ENCODE results near the gene SPECC1. TPM values are rescaled to one million over a fixed set of nuclear protein-coding genes. Genes with fewer than 3 reads are reported as not detected.
"Not testable (repeated sequence)": the region's sequence is repeated elsewhere in the genome, so short reads cannot be mapped to it uniquely, and the experiment has no call there.

The SPECC1 gene
- total RNA-seq, 1 donor from 2014 or later: 83.0 TPM

DNA sequence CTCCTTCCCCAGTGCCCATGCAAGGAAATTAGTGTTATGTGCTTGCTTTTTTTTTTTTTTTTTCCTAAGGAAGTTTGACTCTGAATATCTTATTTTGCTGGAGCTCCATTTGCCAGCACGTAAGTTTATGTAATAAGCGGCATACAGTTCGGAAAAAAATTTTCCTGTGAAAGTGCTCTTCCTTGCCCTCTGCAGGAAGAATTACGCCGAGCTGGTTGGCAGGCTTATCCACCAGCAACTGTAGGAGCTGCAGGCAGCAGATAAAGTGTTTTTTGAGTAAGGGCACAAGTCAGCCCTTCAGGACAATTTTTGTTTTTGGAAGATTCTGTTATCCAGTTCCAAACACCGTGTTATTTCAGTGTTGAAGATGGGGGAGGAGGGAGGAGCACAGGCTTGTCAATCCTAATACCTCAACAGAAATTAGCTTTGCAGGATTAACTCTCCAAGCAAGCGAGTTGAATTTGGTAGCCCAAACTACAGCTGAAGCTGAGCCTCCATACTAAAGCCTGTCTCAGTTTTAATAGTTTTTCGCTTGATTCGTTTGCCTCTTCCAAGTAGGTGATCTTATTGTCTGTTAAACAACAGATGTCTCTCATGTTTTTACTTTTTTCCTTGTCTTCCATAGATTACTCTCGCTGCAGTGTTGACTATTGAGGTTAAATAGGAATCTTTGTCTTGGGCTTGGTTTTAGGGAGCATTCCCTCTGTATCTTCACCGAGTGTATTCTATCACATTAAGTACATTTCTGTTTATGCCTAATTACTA is 1.1 kb downstream of the SPECC1 start:
- no peaks in the 10 kb centered on the region for H4K20me1 ChIP-seq (ENCODE audit: insufficient read depth, low read length)
- peak; percentile 51 for DNase-seq (ENCODE audit: low read depth)
- H3K36me3 ChIP-seq (ENCODE audit: insufficient read depth, low read length): no peaks in the 10 kb centered on the region
- TF ChIP-seq EZH2 (IDR thresholded peaks at IDR 0.05; ENCODE audit: insufficient read depth, low read length): no peak
- TF ChIP-seq, protein P1, sequence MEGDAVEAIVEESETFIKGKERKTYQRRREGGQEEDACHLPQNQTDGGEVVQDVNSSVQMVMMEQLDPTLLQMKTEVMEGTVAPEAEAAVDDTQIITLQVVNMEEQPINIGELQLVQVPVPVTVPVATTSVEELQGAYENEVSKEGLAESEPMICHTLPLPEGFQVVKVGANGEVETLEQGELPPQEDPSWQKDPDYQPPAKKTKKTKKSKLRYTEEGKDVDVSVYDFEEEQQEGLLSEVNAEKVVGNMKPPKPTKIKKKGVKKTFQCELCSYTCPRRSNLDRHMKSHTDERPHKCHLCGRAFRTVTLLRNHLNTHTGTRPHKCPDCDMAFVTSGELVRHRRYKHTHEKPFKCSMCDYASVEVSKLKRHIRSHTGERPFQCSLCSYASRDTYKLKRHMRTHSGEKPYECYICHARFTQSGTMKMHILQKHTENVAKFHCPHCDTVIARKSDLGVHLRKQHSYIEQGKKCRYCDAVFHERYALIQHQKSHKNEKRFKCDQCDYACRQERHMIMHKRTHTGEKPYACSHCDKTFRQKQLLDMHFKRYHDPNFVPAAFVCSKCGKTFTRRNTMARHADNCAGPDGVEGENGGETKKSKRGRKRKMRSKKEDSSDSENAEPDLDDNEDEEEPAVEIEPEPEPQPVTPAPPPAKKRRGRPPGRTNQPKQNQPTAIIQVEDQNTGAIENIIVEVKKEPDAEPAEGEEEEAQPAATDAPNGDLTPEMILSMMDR (IDR thresholded peaks at IDR 0.05; ENCODE audit: insufficient read depth, low read depth, low read length): peak; percentile 32
- Mint-ChIP-seq H3K4me1 (ENCODE audit: low read depth, unreplicated experiment) (no peaks in the 10 kb centered on the region), H3K36me3 (ENCODE audit: low read depth, unreplicated experiment) (no peaks in the 10 kb centered on the region), H3K9me3 (ENCODE audit: unreplicated experiment) (no peaks in the 10 kb centered on the region), H3K27me3 (ENCODE audit: low read depth, unreplicated experiment) (peaks cover 13% of the 10 kb centered on the region), H3K4me3 (ENCODE audit: unreplicated experiment) (peak overlapping the region; percentile 79), H3K27ac (ENCODE audit: unreplicated experiment) (no peak overlapping the region)
- peak overlapping the region; percentile 97 for H3K4me2 ChIP-seq (ENCODE audit: low read length)
- H3K27ac ChIP-seq (ENCODE audit: low read depth, low read length): no peak overlapping the region
- no peaks in the 10 kb centered on the region for H3K79me2 ChIP-seq (ENCODE audit: insufficient read depth, low read length)
- peak overlapping the region; percentile 91 for H2AFZ ChIP-seq (ENCODE audit: low read depth, low read length)
- H3K9ac ChIP-seq (ENCODE audit: low read length): peak overlapping the region; percentile 37
- H3K4me1 ChIP-seq (ENCODE audit: insufficient read depth, low read length): peaks cover 14% of the 10 kb centered on the region
- H3K27me3 ChIP-seq (ENCODE audit: insufficient read depth, low read length): peaks cover 18% of the 10 kb centered on the region
- no peak for FAIRE-seq
- no peaks in the 10 kb centered on the region for H3K9me3 ChIP-seq (ENCODE audit: insufficient read depth, low read depth, low read length)
- peak overlapping the region; percentile 70 for H3K4me3 ChIP-seq (ENCODE audit: insufficient read depth, low read depth, low read length)

DNA sequence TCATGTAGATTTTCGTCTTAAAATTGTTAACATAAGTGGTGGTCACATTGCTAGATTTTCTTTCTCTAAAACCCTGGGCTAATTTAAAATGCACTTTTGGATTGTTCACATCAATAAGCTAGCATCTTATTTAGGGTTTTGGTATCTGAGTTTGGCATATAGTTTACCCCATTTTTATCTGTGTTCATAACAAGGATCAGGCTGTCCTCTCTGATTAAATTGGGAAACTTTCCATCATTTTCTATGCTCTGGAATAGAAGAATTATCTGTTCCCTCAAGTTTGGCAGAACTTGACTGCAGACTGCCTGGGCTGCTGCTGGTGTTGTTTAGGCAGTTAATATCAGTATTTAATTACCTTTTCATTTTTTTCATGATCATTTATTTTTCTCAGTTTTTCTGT is 1.8 kb downstream of the SPECC1 start:
- FAIRE-seq: peak; percentile 20
- no peaks in the 10 kb centered on the region for H4K20me1 ChIP-seq (ENCODE audit: insufficient read depth, low read length)
- H3K9ac ChIP-seq (ENCODE audit: low read length): no peak overlapping the region
- no peak overlapping the region for H3K27ac ChIP-seq (ENCODE audit: low read depth, low read length)
- H2AFZ ChIP-seq (ENCODE audit: low read depth, low read length): no peak overlapping the region
- H3K4me3 Mint-ChIP-seq (ENCODE audit: unreplicated experiment): no peak overlapping the region
- TF ChIP-seq, protein P1 (IDR thresholded peaks at IDR 0.05; ENCODE audit: insufficient read depth, low read depth, low read length): no peak
- no peak for TF ChIP-seq EZH2 (IDR thresholded peaks at IDR 0.05; ENCODE audit: insufficient read depth, low read length)
- H3K4me1 Mint-ChIP-seq (ENCODE audit: low read depth, unreplicated experiment): no peaks in the 10 kb centered on the region
- H3K9me3 ChIP-seq (ENCODE audit: insufficient read depth, low read depth, low read length): no peaks in the 10 kb centered on the region
- DNase-seq (ENCODE audit: low read depth): no peak
- no peaks in the 10 kb centered on the region for H3K36me3 ChIP-seq (ENCODE audit: insufficient read depth, low read length)
- no peaks in the 10 kb centered on the region for H3K36me3 Mint-ChIP-seq (ENCODE audit: low read depth, unreplicated experiment)
- peaks cover 13% of the 10 kb centered on the region for H3K27me3 Mint-ChIP-seq (ENCODE audit: low read depth, unreplicated experiment)
- no peak overlapping the region for H3K4me2 ChIP-seq (ENCODE audit: low read length)
- H3K79me2 ChIP-seq (ENCODE audit: insufficient read depth, low read length): no peaks in the 10 kb centered on the region
- peaks cover 18% of the 10 kb centered on the region for H3K27me3 ChIP-seq (ENCODE audit: insufficient read depth, low read length)
- peaks cover 14% of the 10 kb centered on the region for H3K4me1 ChIP-seq (ENCODE audit: insufficient read depth, low read length)
- H3K9me3 Mint-ChIP-seq (ENCODE audit: unreplicated experiment): no peaks in the 10 kb centered on the region
- no peak overlapping the region for H3K4me3 ChIP-seq (ENCODE audit: insufficient read depth, low read depth, low read length)
- H3K27ac Mint-ChIP-seq (ENCODE audit: unreplicated experiment): no peak overlapping the region

DNA sequence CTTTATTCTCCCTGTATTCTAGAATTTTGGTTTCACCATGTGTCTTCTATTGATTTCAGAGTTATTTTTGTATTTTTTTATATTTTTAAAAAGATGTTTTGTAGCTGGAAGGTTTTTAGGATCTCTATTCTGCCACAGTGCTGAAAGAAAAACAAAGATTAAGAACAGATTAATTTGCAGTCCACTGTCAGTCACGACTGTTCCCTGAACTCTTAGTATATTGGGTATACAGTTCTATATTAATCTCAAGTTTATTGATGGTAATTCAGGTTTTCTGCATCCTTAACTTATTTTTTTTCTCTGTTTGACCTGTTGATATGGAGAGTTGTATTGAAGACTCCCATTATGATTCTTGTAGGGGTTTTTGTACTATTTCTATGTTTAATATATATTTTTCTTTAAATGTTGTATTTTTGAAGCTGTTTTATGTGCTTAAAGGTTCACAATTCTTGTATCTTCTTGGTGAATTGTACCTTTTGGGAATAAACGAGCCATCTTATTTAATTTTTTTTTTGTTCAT is 2.9 kb downstream of the SPECC1 start:
- H3K36me3 Mint-ChIP-seq (ENCODE audit: low read depth, unreplicated experiment): no peaks in the 10 kb centered on the region
- no peaks in the 10 kb centered on the region for H3K9me3 ChIP-seq (ENCODE audit: insufficient read depth, low read depth, low read length)
- no peak overlapping the region for H3K27ac Mint-ChIP-seq (ENCODE audit: unreplicated experiment)
- H3K4me2 ChIP-seq (ENCODE audit: low read length): no peak overlapping the region
- no peak overlapping the region for H2AFZ ChIP-seq (ENCODE audit: low read depth, low read length)
- H3K9ac ChIP-seq (ENCODE audit: low read length): no peak overlapping the region
- H3K27me3 Mint-ChIP-seq (ENCODE audit: low read depth, unreplicated experiment): peaks cover 15% of the 10 kb centered on the region
- FAIRE-seq (no peak), DNase-seq (ENCODE audit: low read depth) (no peak)
- H3K4me3 Mint-ChIP-seq (ENCODE audit: unreplicated experiment): no peak overlapping the region
- H3K27me3 ChIP-seq (ENCODE audit: insufficient read depth, low read length): peaks cover 15% of the 10 kb centered on the region
- no peaks in the 10 kb centered on the region for H3K79me2 ChIP-seq (ENCODE audit: insufficient read depth, low read length)
- no peak overlapping the region for H3K27ac ChIP-seq (ENCODE audit: low read depth, low read length)
- peaks cover 14% of the 10 kb centered on the region for H3K4me1 ChIP-seq (ENCODE audit: insufficient read depth, low read length)
- no peaks in the 10 kb centered on the region for H3K36me3 ChIP-seq (ENCODE audit: insufficient read depth, low read length)
- TF ChIP-seq, protein P1 (IDR thresholded peaks at IDR 0.05; ENCODE audit: insufficient read depth, low read depth, low read length): no peak
- TF ChIP-seq EZH2 (IDR thresholded peaks at IDR 0.05; ENCODE audit: insufficient read depth, low read length): no peak
- H4K20me1 ChIP-seq (ENCODE audit: insufficient read depth, low read length): no peaks in the 10 kb centered on the region
- no peaks in the 10 kb centered on the region for H3K4me1 Mint-ChIP-seq (ENCODE audit: low read depth, unreplicated experiment)
- H3K4me3 ChIP-seq (ENCODE audit: insufficient read depth, low read depth, low read length): no peak overlapping the region
- H3K9me3 Mint-ChIP-seq (ENCODE audit: unreplicated experiment): peaks cover 2% of the 10 kb centered on the region

DNA sequence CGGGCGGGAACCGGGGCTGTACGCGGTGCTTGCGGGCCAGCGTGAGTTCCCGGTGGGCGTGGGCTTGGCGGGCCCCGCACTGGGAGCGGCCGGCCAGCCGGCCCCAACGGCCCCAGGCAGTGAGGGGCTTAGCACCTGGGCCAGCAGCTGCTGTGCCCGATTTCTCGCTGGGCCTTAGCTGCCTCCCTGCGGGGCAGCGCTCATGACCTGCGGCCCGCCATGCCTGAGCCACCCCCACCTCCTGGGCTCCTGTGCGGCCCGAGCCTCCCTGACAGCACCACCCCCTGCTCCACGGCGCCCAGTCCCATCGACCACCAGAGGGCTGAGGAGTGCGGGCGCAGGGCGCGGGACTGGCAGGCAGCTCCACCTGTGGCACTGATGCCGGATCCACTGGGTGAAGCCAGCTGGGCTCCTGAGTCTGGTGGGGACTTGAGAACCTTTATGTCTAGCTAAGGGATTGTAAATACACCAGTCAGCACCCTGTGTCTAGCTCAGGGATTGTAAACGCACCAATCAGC is 7.4 kb downstream of the SPECC1 start:
- H3K9me3 Mint-ChIP-seq (ENCODE audit: unreplicated experiment); H3K4me1 Mint-ChIP-seq (ENCODE audit: low read depth, unreplicated experiment); H3K27me3 ChIP-seq (ENCODE audit: insufficient read depth, low read length); H3K36me3 Mint-ChIP-seq (ENCODE audit: low read depth, unreplicated experiment); H3K27ac Mint-ChIP-seq (ENCODE audit: unreplicated experiment); FAIRE-seq; H3K4me2 ChIP-seq (ENCODE audit: low read length); H3K27ac ChIP-seq (ENCODE audit: low read depth, low read length); H3K4me3 Mint-ChIP-seq (ENCODE audit: unreplicated experiment); H3K79me2 ChIP-seq (ENCODE audit: insufficient read depth, low read length); H4K20me1 ChIP-seq (ENCODE audit: insufficient read depth, low read length); H3K9ac ChIP-seq (ENCODE audit: low read length); H2AFZ ChIP-seq (ENCODE audit: low read depth, low read length); H3K4me3 ChIP-seq (ENCODE audit: insufficient read depth, low read depth, low read length); H3K36me3 ChIP-seq (ENCODE audit: insufficient read depth, low read length); H3K4me1 ChIP-seq (ENCODE audit: insufficient read depth, low read length); DNase-seq (ENCODE audit: low read depth); H3K9me3 ChIP-seq (ENCODE audit: insufficient read depth, low read depth, low read length): not testable (repeated sequence)
- peaks cover 14% of the 10 kb centered on the region for H3K27me3 Mint-ChIP-seq (ENCODE audit: low read depth, unreplicated experiment)

All from astrocyte (in vitro differentiated cells and primary cell).